NCI-H2227 treated with DMSO at 0.1 percent for 48 hours (cell line): Measurements from ENCODE around the gene CDCA4.
"Not testable (repeated sequence)": the region's sequence is repeated elsewhere in the genome, so short reads cannot be mapped to it uniquely, and the experiment has no call there.

Experiments
- DNase-seq: peaks from one replicate; lab custom pipeline; 2025; lab: John Stamatoyannopoulos, UW

Gene CDCA4

DNA sequence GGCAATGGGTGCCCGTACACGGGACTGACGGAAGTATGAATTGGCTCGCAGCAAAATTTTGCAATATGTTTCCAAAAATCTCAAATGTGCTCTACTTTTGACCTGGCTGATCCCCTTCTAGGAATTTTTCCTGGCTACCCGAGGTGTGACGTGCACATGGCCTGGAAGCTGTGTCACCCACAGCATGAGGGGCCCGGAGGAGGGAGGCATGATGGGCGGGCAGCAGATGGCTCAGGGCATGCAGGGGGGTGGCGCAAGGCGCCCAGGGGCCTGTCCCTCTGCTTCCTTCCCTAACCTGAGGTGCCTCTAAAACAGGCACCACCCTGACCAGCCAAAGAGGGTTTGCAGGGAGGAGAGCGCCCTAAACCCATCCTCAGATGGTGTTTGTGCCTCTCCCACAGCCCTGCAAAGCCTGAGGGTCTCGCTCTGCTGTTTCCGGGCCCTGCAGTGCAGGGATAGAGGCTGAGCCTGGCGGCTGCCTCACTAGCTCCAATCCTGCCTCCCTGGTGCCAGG lies 37.7 kb upstream of the CDCA4 start:
- no peak for DNase-seq

DNA sequence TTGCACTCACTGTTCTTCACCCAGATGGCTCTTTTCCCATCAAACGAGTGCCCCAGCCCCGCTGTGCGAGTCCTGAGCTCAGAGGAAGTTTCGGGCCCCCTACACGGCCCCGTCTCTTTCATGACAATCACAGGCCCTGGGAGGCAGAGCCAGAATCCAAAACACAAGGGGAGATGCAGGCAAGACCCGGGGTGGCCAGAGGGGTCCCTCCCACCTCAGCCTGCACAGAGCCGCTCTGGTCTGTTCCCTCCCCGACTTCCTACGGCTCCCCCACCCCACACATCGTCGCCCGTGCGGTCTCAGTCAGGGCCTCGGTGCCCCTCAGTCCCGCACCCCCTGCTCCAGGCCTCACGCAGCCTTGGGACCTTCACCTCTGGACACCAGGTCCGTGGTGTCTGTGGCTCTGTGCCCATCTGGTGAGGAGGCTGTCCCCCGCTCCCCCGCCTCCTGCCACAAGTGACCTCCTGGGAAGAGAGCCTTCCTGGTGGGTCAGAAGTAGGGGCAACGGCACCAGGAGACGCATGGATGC lies 35.5 kb upstream of the CDCA4 start:
- no peak for DNase-seq

DNA sequence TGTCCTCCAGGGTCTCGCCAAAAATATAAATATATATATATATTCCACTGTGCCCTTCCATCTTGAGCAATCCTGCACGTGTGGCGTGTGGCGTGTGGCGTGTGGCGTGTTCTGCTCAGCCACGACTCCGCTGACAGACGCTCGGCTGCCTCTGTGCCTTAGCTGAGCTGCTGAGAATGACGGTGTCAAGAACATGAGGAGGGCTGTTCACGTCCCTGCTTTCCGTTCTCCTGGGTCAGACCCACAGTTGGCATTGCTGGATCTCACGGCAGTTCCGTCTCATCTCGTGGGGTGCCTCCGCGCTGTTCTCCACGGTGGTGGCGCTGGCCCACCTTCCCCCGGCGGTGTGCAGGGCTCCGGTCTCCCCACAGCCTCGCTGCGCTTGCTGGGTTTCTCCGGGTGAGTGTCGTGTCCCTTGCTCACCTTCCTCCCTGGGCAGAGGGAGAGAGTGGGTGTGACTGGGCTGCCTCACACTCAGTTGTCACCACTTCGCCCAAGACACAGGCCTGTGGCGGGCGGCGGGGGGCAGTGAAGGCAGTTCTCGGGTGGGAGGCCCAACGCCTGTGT lies 34.9 kb upstream of the CDCA4 start:
- no peak for DNase-seq

DNA sequence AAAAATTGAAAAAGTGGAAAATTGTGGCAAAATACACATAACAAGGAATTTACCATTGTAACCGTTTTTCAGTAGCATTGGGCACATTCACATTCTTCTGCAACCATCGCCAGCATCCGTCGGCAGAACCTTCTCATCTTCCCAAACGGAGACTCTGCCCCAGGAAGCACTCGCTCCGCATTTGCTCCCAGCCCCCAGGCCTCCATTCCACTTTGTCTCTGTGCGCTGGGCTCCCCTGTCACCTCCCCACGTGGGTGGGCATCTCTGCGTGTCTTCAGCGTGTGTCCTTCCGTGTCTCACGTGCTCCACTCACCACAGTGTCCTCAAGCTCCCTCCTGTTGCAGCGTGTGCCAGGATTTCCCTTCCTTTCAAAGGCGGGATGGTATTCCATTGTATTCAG lies 34.5 kb upstream of the CDCA4 start:
- DNase-seq: no peak

DNA sequence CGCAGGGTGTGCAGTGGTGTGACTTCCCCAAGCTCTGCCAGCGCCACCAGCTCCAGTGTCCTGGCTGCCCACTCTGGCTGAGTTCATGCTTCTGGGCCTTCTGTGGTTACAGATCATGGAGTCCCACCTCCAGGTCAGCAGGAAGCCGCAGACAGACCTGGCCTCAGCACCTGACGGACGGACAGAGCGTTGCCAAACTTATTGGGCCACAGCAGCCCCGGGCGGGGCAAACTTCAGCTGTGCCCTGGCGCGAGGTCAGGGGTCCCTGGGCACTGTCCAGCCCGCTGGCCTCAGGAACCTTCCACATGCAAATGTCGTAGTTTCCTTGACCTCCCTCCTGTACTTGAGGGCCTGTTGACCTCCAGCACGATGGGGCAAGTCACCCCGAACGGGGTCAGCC lies 33.1 kb upstream of the CDCA4 start:
- DNase-seq: no peak

DNA sequence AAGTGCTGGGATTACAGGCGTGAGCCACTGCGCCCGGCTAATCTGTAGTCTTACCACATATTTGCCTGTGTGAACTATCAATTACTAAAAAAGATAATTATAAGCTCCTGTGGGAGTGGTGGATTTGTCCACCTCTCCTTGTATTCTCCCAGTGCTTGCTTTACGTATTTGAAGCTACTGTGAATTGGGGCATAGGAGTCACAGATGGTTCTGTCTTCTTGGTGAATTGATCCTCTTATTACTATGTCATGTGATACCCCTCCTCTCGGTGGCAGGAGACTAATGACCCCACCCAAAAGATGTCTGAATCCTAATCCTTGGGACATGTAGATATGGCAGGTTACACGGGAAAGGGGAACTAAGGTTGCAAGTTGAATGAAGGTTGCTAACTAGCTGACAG lies 32.5 kb upstream of the CDCA4 start:
- no peak for DNase-seq

DNA sequence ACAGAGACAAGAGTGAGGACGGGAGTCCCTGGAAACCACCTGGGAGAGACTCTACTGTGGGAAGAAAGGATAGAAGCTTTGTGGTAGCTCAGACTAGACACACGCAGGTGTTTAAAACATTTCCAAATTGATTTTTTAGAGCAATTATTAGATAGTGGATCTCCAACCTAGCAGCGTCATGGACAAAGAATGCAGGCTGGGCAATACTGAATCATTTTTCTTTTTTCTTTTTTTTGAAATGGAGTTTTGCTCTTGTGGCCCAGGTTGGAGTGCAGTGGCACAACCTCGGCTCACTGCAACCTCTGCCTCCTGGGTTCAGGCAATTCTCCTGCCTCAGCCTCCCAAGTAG lies 31.2 kb upstream of the CDCA4 start:
- DNase-seq: no peak

DNA sequence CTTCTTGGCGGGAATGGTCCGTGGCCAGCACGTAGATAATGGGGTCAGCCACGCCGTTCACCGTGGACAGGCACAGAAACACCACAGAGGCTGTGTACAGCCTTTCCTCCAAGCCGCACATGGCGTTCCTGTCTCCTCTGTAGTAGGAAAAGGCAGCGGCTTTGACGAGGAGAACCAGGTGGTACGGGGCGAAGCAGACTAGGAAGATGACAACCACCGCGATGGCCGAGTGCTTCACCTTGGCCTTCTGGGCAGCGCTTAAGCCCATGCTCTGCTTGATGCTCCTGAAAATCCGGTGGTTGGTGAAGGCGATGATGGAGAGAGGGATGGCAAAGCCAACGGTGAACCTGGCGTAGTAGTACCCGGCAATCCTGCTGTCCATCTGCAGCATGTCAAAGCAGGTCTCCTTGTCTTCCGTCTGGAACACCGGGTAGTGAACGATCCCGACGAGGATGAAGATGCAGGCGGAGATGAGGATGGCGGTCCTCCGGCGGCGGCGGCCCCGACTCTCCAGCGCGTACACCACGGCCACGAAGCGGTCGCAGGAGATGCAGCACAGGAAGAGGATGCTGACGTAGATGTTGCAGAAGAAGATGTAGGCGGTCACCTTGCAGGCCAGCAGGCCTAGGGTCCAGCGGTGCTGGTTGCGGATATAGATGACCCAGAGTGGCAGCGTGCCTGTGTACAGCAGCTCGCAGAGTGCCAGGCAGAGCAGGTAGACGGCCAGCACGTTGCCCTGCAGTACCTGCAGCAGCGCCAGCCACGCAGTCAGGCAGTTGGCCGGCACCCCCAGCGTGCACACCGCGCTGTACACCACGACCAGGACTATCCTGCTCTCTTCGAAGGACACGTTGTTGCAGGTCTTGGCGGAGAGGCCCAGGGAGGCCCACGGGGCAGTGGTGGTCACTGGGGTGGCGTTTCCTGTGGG lies 30.6 kb upstream of the CDCA4 start:
- DNase-seq: no peak

DNA sequence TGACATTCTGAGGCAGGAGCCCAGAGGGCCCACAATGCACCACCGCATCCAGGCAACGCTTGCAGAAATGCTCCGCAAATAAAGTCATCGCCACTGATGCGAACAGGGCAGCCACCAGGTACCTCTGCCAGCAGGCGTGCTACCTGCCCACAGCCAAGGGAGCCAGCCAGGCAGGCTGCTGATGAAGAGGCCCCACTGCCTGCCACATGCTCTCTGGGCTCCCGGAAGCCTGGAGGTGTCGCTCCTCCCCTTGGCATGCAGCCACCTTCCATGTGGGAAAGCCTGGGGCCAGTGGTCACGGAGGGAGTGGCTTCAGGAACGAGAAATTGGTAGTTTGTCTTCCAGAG lies 29.6 kb upstream of the CDCA4 start:
- DNase-seq: no peak

DNA sequence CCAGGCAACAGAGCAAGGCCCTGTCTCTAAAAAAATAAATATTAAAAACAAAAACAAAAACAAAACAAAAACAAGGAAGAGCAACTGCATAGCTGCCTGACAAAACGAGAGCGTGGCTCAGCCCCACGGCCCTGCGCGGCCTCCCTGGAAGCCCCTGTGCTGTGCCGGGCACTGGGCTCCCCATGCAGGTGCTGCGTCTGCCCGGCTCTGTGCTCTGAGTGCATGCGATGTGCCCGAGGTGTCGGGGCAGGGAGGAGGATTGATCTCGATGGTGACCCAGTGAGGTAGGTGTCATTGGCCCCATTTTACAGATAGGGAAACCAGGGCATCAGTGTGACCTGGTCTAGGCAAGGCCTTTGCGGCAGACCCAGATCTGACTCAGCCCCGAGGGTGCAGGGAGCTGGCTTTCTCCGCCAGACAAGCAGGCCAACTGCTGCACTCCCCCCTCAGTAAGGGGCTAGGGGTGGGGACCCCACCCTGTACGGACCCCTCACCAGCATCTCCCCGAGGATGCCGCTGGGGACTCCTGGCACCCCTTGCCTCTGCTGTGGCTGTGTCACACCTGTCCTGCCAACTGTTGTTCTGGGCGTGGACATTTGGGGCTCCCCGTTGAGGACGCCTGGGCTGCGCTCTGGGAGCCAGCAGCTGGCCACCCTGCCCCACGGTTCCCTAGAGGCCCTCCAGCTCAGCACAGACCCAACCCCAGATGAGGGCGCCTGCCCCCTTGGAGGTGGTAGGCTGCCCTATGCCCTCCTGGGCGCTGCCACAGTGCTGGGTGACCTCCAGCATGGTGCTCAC lies 29.1 kb upstream of the CDCA4 start:
- no peak for DNase-seq

DNA sequence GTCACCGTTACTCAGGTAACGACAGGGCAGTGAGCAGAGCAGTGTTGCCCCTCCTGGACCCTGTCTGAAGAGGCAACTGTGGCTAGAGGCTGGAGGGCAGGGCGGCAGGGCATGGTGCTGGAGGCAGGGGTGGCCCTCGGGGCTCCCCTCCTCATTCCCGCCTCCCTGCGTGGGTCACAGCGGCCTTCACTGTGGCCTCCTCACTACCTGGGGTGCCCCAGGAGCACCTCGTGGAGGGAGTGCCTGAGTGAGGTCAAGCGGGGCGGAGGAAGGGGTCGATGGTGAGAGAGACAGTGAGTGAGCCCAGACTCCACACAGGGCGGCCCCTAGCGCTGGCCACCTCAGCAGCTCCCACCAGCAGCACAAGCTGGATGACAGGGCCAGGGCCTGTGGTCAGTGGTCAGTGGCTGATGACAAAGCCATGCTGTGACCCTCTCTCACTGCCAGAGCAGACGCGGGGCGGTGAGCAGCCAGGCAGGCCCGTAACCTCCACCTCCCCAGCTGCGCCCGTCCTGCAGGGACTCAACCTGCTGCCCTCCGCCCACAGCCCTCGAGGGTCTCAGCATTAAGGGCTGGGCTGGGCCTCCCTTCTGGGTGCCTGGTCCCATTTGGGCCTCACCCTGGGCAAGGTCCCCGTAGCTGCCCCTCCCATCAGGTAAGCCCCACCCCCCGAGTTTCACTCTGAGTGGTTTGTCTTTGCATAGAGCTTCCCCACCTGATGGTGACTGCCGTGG lies 26.6 kb upstream of the CDCA4 start:
- no peak for DNase-seq

DNA sequence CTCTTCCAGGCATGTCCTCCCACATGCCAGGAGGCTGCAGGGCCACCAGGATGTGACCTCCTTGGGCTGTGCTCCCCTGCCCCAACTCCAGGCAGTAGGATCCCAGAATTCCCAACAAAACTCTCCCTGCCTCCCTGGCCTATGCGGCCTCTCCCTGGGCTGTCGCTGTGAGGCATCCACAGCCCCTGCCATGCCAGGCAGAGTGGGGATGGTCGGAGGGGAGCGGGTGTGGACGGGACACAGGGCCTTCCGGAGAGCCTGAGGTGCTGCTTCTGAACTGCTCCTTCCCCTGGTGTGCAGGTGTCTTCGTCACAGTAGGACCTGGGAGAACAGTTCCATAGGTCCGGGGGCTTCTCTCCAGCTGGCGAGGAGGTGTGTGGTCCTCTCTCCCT lies 26.0 kb upstream of the CDCA4 start:
- no peak for DNase-seq

DNA sequence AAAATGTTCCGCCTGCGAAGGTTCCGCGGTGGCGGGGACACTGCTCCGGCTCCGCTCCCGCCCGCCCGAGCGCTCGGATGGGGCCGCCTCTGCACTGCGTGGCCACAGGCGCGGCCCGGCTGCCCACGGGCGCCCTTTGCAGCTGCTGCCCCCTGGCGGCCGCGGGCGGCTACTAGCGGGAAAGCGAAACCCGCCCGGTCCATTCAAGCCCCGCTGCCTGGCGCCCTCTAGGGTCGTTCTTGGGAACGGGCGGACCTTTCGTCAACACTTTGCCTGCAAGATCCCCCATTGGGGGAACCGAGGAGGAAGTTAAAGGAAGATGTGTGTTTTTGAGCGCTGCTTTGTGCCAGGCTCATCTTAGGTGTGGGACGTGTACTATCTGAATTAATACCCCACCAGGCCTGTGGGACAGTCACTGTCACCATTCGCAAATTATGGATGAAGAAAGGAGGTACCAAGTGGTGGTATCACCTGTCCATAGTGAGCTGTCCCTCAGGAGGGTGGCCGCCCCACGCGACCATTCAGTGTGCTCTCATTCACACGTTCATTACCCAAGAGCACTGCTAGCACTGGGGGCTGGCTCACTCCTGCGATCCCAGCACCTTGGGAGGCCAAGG lies 24.9 kb upstream of the CDCA4 start:
- DNase-seq: peak; percentile 74

DNA sequence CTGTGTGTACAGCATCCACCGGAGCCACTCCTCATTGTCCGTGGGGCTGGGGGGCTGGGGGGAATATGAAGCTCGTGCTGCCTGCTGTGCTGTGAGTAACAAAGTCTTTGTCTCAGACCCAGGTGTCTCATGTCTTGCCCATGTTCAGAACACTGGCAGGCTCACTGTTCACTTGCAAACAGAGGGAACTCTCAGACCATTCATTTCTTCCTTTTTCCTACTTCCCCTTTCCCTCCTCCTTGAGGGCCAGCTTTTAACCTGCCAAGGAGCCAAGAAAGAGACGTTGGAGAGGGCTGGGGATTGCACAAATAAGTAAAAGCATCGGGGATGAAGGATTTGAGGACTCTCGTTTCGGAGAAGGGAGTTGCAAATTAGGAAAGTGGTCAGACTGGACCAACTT lies 22.8 kb upstream of the CDCA4 start:
- no peak for DNase-seq

DNA sequence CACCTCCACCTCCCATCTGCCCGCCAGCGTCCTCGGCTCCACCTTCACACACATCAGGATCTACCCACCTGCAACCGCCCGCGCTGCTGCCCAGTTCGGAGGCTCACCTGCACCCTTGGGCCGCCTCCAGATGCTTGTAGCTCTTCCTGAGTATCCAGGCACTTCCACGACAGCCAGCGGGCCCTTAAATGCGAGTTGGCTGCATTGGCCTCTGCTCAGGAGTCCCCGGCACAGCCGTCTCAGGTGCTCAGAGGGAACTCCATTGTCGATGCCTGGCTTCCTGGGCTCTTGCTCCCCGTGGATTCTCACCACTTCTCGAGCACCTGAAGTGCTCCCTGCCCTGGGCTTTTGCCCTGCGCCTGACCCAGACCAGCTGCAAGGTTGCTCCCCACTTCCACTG lies 21.9 kb upstream of the CDCA4 start:
- no peak for DNase-seq

DNA sequence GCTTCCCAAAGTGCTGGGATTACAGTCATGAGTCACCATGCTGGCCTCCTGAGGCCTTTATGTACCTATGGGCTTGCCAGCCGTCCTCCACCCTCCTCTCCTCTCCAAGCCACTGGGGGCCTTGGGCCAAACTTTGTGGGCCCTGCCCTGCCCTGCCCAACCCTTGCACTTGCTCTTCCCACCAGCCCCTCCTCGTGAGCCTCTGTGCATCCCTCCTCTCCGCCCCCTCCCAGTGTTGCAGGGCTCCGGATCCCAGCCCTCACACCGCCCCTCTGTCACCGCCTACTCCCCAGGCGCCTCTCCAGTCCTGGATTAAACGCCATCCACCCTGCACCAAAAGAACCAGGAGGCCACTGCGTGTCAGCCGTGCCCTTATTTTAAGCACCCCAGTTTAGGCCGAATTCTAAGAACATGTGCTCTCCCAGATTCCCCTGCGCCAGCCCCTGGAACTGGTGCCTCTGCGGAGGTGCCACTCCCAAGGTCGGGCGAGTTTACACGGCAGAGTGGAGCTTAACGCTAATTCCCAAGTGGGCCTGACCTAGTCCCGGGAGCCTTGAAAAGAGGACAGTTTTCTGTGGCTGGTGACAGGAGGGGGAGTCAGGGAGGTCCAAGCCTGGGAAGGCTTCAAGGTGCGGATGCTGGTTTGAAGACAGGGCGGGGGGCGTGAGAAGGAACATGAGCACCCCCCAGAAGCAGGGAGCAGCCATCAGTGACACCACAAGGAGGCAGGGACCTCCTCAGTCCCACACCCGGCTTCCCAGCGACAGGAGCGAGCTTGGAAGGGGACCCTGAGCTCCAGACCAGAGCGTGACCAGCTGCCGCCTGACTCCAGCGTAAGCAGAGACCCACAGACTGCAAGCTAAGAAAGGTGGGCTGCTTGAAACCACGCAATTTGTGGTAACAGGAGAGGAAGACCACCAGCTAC lies 21.2 kb upstream of the CDCA4 start:
- no peak for DNase-seq

DNA sequence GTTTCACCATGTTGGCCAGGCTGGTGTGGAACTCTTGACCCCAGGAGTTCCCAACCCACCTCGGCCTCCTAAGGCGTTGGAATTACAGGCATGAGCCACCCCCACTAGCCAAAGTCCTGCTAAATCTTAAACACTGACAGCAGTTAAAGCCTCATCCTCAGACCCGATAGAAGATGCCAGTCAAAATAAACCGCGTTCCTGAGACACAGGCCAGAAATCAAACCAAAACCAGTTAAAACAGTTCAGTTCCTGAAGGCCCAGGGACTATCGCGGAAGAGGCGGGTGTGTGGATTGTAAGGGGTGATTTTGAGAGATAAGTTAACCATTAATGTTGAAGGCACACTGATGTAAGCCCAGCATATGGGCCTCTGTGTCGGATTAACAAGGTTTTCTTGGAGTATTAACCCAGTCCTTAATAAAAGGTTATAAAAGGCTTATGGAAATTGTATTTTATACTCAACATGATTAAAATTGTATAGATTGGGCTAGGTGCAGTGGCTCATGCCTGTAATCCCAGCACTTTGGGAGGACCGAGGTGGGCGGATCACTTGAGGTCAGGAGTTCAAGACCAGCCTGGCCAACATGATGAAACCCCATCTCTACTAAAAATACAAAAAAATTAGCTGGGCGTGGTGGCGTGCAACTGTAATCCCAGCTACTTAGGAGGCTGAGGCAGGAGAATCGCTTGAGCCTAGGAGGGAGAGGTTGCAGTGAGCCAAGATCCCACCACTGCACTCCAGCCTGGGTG lies 18.7 kb upstream of the CDCA4 start:
- no peak for DNase-seq

DNA sequence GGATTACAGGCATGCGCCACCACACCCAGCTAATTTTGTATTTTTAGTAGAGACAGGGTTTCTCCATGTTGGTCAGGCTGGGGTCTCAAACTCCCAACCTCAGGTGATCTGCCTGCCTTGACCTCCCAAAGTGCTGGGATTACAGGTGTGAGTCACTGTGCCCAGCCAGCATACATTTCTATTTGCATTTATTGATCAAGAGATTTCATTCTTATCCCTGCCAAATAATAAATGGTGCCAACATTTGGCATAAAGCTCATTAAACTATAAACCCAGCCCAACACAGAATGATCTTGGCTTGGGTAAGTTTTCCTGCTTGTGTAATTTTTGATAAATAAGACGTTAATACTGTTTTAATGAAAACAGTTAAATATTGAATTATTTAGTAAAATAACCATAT lies 14.7 kb upstream of the CDCA4 start:
- DNase-seq: not testable (repeated sequence)

DNA sequence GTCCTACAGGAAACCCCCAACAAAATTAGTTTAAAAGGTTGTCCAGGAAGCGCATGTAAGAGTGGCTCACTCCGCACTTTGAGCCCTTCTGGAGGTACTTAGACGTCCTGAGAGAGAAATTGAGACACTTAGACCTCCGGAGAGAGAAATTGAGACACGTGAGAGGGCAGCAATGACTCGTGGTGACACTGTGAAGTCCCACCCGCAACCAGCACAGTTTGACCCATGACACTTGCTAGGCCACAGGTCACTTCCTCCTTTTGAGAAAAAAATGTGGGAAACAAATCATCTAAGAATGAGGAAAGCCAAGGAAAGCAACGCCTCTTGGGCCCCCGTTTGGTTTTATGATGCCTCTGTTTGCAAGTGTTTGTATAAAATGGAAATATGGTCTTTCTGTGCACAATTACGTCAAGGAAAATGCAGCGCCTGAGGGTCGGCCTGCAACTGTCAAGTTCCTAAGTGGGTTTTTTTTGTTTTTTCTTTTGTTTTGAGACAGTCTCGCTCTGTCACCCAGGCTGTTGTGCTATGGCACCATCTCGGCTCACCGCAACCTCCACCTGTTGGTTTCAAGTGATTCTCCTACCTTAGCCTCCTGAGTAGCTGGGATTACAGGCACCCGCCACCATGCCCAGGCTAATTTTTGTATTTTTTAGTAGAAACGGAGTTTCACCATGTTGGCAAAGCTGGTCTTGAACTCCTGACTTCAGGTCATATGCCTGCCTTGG lies 13.6 kb upstream of the CDCA4 start:
- DNase-seq: no peak
